WTC11 (cell line): ENCODE data around the gene CGN.

Experiments used
- ARID4B ChIP-seq: sonication (generic); formaldehyde crosslinking; IDR thresholded peaks from 2 replicates; pipeline ENCODE4 v1.8.0; 2023; ENCODE audit warnings: missing genetic modification reagents, mild to moderate bottlenecking, borderline replicate concordance
- CREB1 ChIP-seq: sonication (generic); formaldehyde crosslinking; IDR thresholded peaks from 2 replicates; pipeline ENCODE4 v1.8.0; 2023; ENCODE audit warnings: mild to moderate bottlenecking, missing genetic modification reagents
- CTCF ChIP-seq: fragments of 200-600 bp; IDR thresholded peaks from 2 replicates; pipeline ENCODE4 v1.8.0; 2022; ENCODE audit warnings: antibody characterized with exemption
- E2F4 ChIP-seq: sonication (generic); formaldehyde crosslinking; IDR thresholded peaks from 2 replicates; pipeline ENCODE4 v1.8.1; 2022; ENCODE audit warnings: low read depth, mild to moderate bottlenecking, moderate library complexity, missing genetic modification reagents, borderline replicate concordance
- FOXJ3 ChIP-seq: sonication (generic); formaldehyde crosslinking; IDR thresholded peaks from 2 replicates; pipeline ENCODE4 v1.9.0; 2021; ENCODE audit warnings: missing genetic modification reagents, mild to moderate bottlenecking, borderline replicate concordance
- MLX ChIP-seq: sonication (generic); formaldehyde crosslinking; IDR thresholded peaks from 2 replicates; pipeline ENCODE4 v1.8.1; 2023; ENCODE audit warnings: mild to moderate bottlenecking, missing genetic modification reagents, moderate library complexity
- NR2C2 ChIP-seq: sonication (generic); formaldehyde crosslinking; IDR thresholded peaks from 2 replicates; pipeline ENCODE4 v1.8.0; 2022; ENCODE audit warnings: mild to moderate bottlenecking, missing genetic modification reagents
- ZNF121 ChIP-seq: sonication (generic); formaldehyde crosslinking; IDR thresholded peaks from 2 replicates; pipeline ENCODE4 v1.8.0; 2023; ENCODE audit warnings: missing genetic modification reagents
- ZNF671 ChIP-seq: fragments of 250-450 bp; sonication (Bioruptor Pico); IDR thresholded peaks from 2 replicates; pipeline ENCODE4 v1.8.0; 2021; ENCODE audit warnings: mild to moderate bottlenecking

GRCh38 chr1:151510020-151510405 is 1.2 kb upstream of the CGN start:
- no peak for TF ChIP-seq NR2C2 (CRISPR knock-in tag)
- no peak for TF ChIP-seq CTCF
- no peak for TF ChIP-seq E2F4 (CRISPR knock-in tag)
- TF ChIP-seq ARID4B (CRISPR knock-in tag) = no peak
- TF ChIP-seq CREB1 (CRISPR knock-in tag) = no peak
- no peak for TF ChIP-seq ZNF671 (CRISPR knock-in tag)
- no peak for TF ChIP-seq ZNF121 (CRISPR knock-in tag)
- TF ChIP-seq MLX (CRISPR knock-in tag) = no peak
- no peak for TF ChIP-seq FOXJ3 (CRISPR knock-in tag)
